CD4-positive, alpha-beta T cell treated with Interleukin-15 for 1 hour (primary cell): Measurements from ENCODE around the gene TBCD.
A peak's percentile ranks its signal among the peaks of the same experiment; 100 is the strongest.
"Not testable (repeated sequence)": the region's sequence is repeated elsewhere in the genome, so short reads cannot be mapped to it uniquely, and the experiment has no call there.

Experiments used
- DNase-seq: peaks from one replicate; pipeline ENCODE4 v3.0.0-alpha.2; 2020

The TBCD gene

DNA sequence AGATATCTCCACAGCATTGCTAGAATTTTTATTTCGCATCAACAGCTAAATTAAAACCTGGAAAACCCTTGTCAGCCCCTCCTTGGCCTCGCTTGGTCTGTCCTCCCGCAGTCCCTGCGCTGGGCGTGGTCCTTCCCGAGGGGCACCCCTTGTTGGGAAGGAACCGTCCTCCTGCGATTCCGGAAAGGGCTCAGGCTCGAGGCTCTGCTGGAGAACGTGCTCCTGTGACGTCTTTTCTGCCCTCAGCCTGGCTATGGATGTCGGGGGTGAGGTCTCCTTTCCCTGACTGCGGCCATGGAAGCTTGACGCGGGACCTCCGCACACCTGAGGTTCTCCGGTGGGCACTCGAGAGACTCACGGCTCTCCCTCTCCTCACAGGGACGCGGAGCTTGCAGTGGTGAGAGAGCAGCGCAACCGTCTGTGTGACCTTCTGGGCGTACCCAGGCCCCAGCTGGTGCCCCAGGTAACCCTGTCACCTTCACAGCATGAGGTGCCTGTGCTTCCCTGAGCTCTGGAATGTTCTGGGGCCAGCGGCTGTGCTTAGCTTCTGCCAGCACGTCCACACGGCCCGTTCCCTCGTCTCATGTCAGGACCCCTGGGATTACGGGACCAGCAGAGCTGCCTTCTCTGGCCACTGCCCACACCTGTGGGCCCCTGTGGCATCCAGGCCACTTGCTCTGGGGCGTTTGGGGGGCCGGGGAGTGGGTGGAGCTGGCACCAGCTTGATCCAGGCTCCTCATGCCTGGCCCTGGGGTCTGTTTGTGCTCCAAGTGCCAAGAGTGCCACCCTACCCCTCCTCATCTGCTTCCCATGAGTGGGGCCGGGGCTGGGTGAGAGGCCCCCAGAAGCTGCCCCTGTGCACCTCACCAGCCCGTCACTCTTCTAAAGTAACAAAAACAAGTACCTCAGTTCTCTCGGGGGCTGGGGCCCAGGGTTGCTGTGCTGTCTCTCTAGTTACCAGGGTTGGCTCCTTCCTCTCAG, 189.4 kb downstream of the TBCD start:
- DNase-seq: peak; percentile 9

DNA sequence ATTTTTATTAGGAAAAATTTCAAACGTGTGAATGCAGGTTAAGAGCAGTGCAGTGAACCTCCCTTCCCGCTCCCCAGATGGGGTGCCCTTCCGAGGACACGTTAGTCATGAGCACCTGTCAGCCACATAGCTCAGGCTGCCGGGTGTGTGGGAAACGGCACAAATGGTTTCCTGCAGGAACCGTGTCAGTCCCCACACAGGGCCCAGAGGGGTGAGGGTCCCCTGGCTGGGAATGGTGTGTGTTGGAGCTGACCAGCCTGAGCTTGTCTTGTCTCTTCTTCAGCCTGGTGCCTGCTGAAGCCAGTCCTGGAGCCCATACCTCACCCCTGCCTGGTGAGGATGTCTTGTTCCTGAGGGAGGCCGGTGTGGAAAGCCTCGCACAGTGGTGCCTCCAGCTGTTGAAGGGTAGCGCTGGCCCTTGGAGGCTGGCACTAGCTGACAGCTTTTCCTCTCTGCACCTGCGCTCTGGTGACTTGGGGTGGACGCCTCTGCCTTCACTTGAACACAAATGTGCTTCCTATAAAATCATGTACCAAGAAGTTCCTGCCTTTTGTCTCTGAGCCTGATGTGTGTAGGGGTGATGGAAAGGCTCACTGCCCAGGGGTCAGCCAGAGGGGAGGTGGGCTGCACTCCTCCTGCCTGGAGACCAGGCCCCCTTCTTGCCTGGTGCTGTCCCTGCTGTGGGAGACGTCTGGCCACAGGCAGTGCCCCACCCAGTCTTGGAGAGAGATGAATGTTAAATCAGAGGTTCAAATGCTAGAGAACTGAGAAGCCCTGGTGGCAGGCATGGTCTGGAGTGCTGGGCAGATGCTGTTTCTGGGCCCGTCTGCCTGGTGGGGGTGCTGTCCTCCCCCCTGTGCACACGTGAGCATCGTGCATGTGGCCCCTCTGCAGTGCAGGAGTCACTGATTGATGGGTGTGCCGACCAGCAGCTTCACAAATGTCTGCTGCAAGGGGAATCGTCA, 190.6 kb downstream of the TBCD start:
- DNase-seq: peak; percentile 15

DNA sequence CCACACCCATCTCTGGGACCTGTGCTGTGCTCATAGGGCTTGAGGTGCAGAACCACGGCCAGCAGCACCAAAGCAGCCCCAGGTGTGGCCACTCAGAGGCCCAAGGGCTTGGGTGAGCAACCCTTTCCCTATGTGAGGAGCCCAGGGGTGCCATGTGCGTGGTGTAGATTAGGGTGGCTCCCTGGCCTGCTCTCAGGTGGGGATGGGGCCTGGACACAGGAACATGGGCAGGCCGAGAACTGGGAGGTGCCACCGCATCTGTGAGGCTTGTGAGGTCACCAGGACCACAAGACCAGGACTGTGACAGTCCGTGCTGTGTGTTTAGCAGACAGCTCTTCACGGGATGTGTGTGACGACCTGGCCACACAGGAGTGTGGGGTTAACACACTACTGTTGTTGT, 191.5 kb downstream of the TBCD start:
- DNase-seq: peak; percentile 7

DNA sequence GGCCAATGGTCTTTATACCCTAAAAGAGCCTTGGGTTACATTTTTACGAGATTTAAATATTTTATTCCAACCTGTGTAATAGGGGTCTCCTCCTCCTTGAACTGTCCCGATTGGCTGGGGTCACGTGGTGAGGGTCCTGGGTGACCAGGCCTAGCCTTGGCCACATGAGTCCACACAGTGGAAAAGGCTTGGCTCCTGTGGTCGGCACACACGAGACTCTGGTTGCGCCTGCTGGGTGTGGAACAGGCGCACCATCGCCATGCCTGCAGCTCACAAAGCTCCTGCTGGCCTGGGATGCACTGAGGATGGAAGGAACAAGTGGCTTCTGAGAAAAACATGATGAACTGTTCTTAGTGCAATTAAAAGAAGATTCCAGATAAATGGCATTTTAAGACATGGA, 191.9 kb downstream of the TBCD start:
- DNase-seq: peak; percentile 6

DNA sequence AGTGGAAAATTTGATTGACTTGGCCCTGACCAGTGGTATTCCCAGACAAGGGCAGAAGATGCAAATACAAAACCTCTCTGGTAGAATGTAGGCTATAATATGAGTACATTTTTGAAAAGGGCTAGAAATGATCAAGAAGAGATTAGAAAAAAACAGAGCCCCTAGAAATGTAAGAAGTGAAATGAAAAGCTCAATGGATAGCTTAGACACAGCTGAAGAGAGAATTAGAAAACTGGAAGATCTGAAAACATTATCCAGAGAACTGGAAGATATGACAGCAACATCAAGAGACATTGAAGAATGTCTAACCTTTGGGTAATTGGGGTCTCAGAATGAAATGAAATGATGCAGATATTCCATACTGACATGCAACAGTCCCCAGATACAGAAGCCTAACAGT, 193.1 kb downstream of the TBCD start:
- no peak for DNase-seq

DNA sequence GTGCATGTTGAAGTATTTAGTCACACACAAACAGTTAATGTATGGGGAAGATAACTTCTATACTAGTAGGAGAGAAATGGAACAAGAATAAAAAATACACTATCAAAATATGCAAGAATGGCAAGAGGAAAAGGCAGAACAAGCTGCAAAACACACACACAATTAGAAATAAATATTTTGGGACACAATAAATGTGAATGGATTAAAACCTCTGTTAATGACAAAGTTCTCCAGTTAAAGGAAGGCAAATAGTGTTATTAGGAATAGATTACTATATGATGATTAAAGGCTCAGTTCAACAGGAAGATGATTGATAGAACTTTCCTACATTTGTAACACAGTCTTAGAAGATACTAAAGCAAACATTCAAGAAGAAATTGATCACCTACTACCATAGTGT, 194.2 kb downstream of the TBCD start:
- DNase-seq: no peak

DNA sequence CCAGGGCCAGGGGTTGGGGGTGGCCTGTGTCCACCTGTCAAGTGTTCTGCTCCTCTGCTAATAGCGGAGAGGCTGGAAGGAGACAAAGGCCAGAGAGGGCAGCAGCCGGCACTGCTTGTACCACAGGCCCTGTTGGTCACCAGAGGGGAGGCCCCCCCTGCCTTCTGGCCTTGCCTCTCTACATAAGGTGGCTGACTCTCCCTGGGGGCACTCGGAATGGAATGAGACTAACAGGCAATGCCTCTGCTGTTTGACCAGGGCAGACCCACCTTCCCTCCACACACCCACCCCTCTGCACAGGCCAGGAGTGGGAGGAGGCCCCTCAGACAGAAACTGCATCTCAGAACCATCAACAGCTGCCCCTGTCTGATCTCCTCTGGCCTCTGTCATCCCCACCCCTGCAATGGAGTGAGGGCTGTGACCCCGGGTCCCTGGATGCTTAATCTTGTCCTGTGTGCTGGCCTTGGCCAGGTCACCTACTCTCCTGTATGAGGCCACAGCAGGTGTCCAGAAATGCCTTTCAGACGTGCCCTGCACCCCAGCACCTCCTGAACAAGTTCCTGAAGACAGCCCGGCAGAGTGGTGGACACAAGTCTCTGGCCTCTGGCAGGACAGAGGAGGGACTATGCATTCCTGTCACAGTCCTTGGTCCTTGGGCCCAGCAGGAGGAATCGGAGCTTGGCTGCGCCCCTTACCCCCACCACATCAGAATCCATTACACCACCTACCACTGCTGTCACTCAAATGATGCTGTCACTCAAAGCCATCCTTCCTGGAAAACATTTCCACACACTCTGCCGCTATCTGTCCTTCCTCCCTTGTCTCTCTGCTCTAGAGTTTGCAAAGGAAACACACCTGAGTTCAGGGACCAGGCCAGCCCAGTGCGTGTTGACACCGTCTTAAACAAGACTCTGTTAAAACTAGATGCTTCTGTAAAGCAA, 195.5 kb downstream of the TBCD start:
- DNase-seq: no peak

DNA sequence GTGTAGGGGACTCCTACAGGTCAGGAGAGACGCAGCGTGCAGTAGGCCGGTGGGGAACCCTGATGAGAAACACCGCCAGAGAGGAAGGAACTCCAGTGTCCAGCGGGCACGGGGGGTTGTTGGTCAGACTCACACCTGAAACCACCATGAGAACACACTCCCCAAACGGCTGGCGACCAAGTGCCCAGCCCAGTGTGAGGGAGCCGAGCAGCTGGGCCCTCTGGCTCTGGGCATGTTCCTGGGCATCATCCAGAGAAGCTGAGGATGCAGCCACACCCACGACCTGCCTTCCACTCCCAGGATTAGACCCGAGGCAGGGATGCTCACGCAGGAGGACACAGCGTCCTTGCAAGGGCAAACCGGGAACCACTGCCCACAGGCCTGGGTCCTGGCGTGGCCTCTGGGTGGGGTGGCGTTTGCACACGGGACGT, 196.2 kb downstream of the TBCD start:
- DNase-seq: no peak

DNA sequence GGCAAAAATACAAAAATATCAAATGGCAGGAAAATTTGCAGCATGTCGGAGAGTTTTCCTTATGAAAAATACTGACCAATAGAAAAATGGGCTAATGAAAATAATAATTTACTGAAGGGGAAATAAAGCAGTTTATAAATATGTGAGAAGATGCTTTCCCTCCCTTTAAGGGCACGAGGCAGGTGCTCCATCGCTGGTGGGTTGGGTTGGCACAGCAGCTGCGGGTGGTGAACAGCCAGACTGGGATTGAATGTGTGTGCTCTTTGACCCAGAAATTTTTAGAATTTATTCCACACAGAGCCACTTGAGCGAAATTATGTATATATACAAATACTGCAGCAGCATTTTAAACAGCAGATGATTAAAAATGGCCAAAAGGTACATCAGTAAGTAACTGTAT, 197.1 kb downstream of the TBCD start:
- DNase-seq: no peak

DNA sequence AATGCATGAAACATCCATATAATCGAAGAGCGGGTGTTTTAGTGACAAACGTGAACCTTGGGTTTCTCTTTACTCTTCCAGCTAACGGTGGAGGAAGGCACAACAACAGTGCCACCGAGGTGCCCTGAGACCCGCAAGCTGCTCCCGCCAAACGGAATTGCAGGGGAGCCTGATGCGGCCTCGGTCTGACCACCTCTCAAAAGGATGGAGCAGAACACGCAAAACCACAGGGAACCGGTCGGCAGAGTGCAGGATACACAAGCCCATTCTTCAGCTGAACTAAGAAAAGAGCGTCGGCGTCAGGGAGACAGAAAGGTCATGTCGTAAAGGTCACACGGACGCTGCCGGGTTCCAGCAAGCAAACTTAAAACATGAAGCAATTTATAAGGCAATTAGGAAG, 197.5 kb downstream of the TBCD start:
- no peak for DNase-seq

DNA sequence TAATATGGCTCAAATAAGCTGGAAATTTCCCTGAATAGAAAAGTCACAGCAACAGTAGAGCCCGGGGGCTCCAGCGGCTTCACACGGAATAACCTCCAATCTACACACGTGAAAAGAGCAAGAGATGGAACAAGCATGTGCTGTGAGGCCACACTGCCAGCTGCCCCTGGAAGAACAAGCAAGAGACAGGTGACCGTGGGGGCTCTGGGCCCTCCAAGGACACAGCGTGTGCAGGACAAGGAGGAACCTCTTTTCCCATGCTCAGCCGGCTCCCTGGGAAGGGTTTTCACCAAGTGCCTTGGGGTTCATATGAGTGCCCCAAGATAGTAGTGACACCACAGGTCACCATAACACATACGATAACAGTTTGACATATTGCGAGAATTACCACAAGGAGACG, 198.1 kb downstream of the TBCD start:
- DNase-seq: no peak

DNA sequence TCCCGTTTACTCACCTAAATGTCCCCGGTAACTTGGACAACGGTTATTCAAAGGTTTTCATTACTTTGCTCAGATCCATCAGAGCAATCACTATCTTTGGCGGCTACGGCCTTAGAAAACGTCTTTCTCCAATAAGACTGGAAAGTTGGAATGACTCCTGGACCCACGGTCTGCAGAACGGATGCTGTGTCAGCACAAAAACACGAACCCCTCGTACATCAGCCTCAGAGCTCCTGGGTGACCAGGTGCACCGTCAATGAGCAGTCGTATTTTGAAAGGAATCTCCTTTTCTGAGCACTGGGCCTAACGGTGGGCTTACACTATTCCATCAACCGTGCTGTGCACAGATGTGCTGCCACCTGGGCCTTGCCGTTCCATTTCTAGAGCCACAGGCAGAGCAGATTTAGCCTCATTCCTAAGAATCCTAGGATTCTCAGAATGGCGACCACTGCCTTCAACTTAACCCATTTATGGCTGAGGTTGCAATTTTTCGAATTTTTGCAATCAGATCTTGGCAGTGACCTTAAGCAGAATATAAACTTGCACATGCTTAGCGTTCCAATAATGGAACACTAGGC, 198.7 kb downstream of the TBCD start:
- no peak for DNase-seq

DNA sequence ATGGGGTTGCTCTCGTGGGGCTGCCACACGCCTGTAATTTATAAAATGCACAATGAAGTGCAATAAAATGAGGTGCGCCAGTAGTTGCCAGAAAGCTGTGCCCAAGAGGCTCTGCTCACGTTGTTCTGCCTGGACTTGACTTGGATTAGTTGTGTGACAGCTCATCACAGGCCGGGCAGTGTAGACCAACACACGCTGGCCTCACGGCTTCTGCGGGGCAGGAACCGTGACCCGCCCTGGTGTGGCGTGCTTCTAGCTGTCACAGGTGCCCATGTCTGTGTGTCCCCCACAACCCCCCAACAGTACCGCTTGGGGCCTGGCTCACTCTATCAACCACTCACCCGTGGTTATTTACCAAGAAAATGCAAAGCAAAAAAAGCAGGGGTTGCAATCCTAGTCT, 200.2 kb downstream of the TBCD start:
- no peak for DNase-seq

DNA sequence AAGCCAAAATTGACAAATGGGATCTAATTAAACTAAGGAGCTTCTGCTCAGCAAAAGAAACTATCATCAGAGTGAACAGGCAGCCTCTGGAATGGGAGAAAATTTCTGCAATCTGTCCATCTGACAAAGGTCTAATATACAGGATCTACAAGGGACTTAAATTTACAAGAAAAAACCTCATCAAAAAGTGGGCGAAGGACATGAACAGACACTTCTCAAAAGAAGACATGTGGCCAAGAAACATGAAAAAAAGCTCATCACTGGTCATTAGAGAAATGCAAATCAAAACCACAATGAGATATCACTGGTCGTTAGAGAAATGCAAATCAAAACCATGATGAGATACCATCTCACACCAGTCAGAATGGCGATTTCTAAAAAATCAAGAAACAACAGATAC, 203.2 kb downstream of the TBCD start:
- not testable (repeated sequence) for DNase-seq

DNA sequence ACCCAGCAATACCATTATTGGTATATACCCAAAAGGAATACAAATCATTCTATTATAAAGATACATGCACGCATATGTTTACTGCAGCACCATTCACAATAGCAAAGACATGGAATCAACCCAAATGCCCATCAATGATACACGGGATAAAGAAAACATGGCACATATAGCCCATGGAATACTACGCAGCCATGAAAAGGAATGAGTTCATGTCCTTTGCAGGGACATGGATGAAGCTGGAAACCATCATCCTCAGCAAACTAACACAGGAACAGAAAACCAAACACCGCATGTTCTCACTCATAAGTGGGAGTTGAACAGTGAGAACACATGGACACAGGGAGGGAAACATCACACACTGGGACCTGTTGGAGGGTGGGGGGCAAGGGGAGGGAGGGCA, 203.8 kb downstream of the TBCD start:
- not testable (repeated sequence) for DNase-seq

DNA sequence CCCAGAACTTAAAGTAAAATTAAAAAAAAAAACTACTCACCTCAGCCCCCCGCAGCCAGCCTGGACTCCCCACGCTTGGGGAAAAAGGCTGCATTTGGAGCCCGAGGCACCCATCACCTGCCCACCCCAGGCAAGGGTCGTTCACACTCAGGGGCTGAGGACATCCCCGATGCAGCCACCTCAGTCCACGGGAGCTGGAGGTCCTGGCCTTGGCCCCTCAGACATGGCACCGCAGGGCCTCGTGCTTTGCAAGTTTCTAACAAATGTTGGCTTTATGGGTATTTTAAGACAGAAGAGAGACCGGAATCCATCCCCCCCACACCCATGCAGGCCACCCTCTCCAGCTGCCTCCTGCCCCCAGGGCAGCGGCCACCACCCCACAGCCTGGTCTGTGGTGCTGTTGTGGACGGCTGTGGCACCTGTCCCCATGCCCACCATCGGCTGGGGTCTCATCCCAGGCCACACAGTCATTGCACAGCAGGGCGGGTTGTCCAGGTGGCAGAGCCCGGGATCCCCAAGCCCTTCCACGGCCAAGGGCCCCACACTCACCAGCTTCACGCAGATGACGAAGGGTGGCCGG, 204.4 kb downstream of the TBCD start:
- DNase-seq: peak; percentile 5

DNA sequence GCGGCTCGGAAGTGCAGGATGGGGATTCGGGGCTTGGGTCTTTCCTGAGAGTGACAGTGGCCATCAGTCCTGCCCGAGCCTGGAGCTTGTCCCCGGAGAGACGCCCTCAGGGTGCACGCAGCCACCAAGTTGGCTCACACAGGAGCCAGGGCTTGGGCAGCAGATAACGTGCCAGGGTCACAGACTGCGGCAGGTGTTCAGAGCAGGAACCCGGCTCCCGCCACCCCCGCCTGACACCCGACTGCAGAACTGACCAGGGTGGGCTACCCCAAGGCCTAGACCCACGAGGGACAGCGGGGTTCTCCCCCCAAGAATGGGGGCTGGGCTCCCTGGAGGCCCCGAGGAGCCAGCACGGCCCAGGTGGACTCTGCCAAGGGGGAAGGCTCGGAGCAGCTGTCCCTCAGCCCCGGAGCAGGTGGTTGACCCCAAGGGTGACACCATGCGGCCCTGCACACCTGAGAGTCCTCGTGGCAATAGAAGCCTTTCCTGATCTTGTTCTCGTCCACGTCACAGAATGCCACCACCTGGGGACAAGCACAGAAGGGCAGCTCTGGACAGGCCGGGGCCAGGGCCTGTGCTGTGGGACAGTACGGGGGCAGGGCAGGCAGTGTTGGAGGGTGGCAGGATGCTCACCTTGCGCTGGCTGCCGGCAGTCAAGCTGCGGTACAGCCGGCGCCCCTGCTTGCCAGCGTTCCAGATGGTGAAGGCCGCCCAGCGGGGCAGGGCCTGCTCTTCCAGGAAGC, 205.0 kb downstream of the TBCD start:
- DNase-seq: peak; percentile 14

DNA sequence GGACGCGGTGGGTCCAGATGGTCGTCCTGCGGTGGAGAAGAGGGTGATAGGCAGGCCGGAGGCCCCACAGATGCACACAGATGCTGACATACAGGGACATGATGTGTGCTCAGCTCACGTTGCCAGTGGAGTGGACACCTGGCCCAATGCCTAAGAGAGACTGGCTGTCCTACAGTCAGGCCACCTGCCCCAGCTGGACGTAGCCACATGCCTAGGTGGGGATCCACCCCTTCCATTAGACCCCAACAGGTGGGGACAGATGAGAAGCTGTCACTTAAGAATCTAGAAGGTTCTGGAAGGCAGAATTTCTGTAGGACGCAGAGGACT, 205.6 kb downstream of the TBCD start:
- peak; percentile 7 for DNase-seq

DNA sequence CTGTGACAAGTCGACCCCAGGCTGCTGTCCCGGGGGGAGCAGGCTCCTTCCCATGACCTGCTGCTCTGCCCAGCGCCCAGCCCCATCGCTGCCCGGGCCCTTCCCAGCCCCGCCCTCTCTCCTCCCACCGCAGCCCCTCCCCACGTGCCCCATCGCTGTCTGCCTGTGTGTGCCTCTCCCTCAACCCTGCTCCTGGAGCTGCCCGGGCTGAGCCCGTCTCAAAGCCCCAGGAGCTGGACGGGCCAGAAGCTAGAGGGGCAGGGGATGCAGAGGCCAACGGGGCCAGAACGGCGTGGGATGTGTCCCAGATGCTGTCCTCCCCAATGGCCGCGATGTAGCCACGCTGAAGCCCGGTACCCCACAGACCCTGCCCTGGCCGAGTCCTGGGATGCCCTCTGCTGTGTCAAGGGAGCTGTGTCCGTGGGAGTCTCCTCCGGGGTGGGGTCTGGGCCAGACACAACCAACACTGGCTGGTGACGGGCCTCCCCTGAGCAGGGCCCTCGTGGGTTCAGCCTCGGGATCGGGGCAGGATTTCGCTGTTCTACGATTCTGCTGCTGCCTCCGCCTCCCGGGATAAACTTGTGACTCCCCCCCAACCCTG, 206.2 kb downstream of the TBCD start:
- peak; percentile 7 for DNase-seq

DNA sequence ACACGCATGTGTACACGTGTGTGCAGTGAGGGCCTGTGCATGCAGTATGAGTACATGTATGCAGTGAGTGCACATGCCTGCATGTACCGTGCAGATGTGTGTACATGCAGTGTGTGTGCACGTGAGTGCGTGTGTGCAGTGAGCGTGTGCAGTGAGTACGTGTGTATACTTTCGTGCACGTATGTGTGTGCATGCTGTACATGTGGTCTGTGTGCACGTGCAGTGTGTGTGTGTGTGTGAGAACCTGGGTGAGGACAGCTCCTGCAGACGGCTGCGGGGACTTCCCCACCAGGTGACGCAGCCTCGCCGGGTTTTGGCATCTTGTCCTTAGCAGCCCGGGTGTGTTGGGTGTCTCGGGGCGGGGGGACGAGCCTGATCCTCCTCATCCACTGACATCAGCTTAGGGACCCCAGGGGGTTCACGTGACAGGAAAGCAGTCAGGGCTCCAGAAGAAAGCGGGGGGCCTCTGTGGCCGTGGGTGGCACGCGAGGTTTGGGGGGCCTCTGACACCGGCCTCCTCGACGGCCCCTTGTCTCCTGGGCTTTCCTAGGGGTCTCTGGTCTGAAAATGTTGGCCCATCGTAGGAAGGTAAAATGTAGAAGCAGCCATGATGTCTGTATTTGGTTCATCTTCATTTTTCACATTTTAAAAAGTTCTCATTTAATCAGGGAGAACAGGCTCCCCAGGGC, 207.5 kb downstream of the TBCD start:
- DNase-seq: peak; percentile 7
